Renal cortical epithelial cell (primary cell): ENCODE data around the gene TTC7B. TPM values are rescaled to one million over a fixed set of nuclear protein-coding genes. Genes with fewer than 3 reads are reported as not detected.

Experiments
- DNase-seq: peaks from one replicate; pipeline ENCODE4 v3.0.0-alpha.2; 2011; ENCODE audit warnings: low read depth
- total RNA-seq: library from RNA; depleted of rRNA; stranded (reverse); fragments of >200 nt; gene quantifications from 2 replicates; pipeline ENCODE4 v1.2.3, GENCODE V29; 2014

Gene TTC7B
- total RNA-seq, 1 donor from 2014 or later = 27.1 TPM

- no peak for DNase-seq
These were observed 112.1 kb downstream of the TTC7B start for GRCh38 chr14:90703841-90704737.

GRCh38 chr14:90700933-90701776 lies 115.1 kb downstream of the TTC7B start:
- DNase-seq = no peak

DNA sequence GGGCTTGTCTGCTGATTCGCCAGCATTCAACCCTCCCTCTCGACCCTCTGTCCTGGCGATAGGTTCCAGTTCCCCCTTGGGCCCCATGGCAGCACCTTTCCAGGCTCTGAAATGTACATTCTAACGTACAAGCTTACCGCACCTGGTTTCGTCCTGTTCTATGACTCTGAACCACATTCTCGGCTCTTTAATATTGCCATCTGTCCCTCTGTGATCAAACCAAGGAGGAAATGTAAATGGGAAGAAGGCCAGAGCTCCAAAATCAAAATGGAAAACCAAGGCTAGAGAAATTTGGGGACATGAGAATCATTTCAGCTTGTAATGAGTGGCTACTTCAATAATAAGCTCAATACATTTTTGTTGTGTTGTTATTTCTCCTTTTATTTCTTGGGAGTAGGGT lies 117.2 kb downstream of the TTC7B start:
- no peak for DNase-seq

DNA sequence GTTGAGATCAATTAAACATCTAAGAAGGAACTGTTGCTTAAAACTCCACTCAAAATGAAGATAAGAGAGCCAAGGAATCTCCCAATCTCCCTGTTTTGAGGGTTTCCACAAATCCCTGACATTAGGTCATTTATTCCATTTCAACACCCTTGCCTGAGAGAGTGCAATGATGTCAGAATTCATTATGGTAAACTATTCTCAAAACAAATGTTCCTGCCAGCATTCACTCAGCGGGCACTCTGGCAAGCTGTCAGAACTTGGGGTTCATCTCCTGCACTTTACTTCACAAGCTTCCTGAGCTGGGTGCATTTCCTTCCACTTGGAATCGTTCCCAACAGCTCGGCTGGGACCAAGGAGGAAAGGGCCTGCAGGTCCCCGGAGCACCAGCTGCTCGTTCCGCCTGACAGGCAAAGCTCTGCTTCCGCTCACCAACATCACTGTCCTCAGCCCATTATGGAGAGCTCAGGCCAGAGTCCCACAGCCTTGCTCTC lies 117.8 kb downstream of the TTC7B start:
- DNase-seq = peak; percentile 79

- DNase-seq = peak; percentile 58
These were observed 118.5 kb downstream of the TTC7B start for GRCh38 chr14:90697577-90698206.

- no peak for DNase-seq
These were observed 119.1 kb downstream of the TTC7B start for GRCh38 chr14:90697132-90697531.

DNA sequence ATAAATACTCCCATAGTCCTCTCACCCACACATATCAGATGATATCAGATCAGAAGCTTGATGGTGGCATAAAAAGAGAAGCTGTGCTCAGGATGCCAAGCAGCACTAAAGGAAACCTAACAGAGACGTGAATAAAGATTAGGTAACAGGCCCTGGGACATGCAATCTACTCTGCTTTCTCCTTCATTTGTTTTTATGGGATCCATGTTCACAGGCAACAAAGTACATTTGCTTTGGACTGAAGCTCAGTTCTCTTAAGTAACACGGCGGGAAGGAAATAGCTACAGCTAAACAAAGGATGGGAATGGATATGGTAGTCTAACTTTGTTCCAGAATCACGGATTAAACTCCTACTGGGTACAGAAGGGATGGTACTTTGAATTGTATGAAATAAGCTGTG lies 119.5 kb downstream of the TTC7B start:
- DNase-seq = no peak

- no peak for DNase-seq
These were observed 120.1 kb downstream of the TTC7B start for GRCh38 chr14:90695997-90696660.

- DNase-seq = no peak
These were observed 122.8 kb downstream of the TTC7B start for GRCh38 chr14:90693413-90693812.

- no peak for DNase-seq
These were observed 123.4 kb downstream of the TTC7B start for GRCh38 chr14:90692826-90693225.

DNA sequence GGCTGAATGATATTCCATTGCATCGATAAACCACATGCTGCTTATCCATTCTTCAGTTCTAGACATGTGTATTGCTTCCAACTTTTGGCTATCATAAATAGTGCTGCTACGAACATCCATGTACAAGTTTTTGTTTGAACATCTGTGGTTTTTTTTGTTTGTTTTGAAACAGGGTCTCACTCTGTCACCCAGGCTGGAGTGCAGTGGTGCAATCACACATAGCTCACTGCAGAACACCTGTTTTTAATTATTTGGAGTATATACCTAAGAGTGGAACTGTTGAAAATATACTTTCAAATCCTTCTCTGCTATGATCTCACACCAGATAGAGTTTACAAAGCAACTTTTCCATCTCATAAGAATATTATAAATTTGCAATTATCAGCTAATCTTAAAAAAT lies 124.2 kb downstream of the TTC7B start:
- no peak for DNase-seq

GRCh38 chr14:90691627-90692026 lies 124.6 kb downstream of the TTC7B start:
- no peak for DNase-seq

DNA sequence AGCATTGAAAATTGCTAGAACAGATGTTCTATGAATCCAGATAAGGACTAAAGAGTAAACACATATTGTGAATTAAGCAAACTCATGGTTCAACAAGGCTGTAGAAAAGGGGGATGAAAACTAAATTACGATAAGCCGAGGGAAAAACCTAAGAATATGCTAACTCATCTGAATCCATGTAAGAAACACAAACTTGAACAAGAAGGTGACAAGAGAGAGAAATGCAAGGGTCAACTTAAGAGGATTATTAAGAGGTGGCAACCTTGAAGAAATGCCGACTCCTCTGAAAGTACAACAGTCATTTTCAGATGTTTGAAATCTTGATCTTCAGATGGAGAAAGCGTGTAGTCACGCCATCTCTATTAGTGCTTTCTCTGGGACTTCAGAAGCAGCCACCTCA lies 128.6 kb downstream of the TTC7B start:
- DNase-seq = no peak

DNA sequence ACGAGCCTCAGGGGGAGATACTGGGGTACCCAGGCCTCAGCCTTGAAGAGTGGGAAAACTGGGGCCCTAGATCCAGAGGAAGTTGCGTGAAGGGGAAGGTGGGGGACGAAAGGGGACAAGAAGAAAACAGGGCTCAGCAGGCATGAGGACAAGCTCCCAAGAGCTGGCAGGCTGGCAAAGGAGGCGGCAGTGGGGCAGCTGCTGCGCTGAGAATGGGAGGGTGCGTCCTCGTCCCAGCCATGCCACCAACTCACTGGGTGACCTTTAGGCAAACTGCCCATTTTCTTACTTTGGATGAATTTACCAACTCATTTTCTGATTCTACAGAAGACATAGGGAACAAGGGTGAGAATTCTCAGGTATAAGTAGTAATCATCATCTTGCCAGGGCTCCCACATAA lies 133.6 kb downstream of the TTC7B start:
- DNase-seq = no peak

DNA sequence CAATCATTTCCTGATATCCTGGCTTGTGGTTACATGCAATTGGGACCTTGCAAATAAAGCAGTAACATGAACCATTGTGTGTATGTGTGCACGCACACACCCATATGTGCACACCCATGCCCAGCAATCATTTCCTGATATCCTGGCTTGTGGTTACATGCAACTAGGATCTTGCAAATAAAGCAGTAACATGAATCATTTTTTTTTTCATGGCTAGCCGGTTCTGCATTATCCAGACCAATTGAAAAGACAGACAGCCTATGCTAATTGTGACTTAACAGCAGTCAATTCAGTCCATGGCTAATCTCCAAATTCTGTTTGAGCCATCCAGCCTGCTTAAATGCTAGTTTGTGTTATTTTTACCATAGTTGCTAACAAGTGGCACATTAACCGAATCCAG lies 134.3 kb downstream of the TTC7B start:
- peak; percentile 19 for DNase-seq

DNA sequence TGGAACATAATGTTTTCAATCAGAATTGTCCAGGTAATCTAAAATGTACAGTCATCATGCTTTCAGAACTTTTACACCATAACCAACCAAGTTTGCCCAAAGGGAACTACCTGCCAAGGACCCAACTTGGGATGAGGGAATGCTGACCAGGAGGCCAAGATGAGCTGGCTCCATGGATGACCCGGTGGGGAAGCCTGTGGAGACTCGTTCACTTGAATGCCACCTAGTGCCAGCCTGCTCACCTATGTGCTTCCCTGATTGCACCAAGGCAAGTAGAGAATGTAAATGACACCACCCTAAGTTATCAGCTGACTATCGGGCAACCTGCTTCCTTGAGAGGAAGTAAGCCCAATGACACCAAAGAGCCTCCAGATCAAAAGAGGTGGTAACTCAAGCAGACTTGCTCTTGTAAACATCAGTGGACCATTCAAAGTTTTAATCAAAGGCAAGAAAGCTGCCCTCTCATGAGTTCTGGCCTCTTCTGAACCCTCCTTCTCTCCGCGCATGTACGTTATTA lies 137.3 kb downstream of the TTC7B start:
- DNase-seq = no peak

- no peak for DNase-seq
These were observed 137.8 kb downstream of the TTC7B start for GRCh38 chr14:90678420-90678819.

- peak; percentile 46 for DNase-seq
These were observed 138.7 kb downstream of the TTC7B start for GRCh38 chr14:90677484-90678050.

- no peak for DNase-seq
These were observed 139.3 kb downstream of the TTC7B start for GRCh38 chr14:90676912-90677311.

- no peak for DNase-seq
These were observed 139.9 kb downstream of the TTC7B start for GRCh38 chr14:90676356-90676755.

- no peak for DNase-seq
These were observed 140.8 kb downstream of the TTC7B start for GRCh38 chr14:90675399-90675798.
